Thyroid gland (tissue), 4 donors: ENCODE results near the gene GALNT5. TPM values are rescaled to one million over a fixed set of nuclear protein-coding genes. Genes with fewer than 3 reads are reported as not detected.
"Not testable (repeated sequence)": the region's sequence is repeated elsewhere in the genome, so short reads cannot be mapped to it uniquely, and the experiment has no call there.

Experiments used
- DNase-seq, 2 donors: peaks; one replicate each; pipeline ENCODE4 v3.0.0-alpha.2; 2019
- H3K27ac ChIP-seq, 3 donors: fragments of 200-600 bp; sonication (generic); 1 replicate in 2 of 3; 2 replicates in 1 of 3; pipeline ENCODE4 v1.5.1; 2016 to 2019; ENCODE audit warnings: mild to moderate bottlenecking in 1 of 3, moderate library complexity in 1 of 3
- H3K27me3 ChIP-seq: fragments of 200-600 bp; sonication (generic); one replicate; pipeline ENCODE4 v1.5.1; 2019
- H3K36me3 ChIP-seq, 2 donors: fragments of 200-600 bp; sonication (generic); one replicate each; pipeline ENCODE4 v1.5.1; 2016 to 2019
- H3K4me1 ChIP-seq, 2 donors: fragments of 200-600 bp; sonication (generic); one replicate each; pipeline ENCODE4 v1.5.1; 2017 to 2019
- H3K4me3 ChIP-seq, 3 donors: fragments of 200-600 bp; sonication (generic); replicated peaks in 1 of 3; 1 replicate in 2 of 3; 2 replicates in 1 of 3; pipeline ENCODE4 v1.5.1; 2016; ENCODE audit warnings: mild to moderate bottlenecking in 1 of 3
- H3K9me3 ChIP-seq: fragments of 200-600 bp; sonication (generic); one replicate; pipeline ENCODE4 v1.5.1; 2017
- POLR2A ChIP-seq, 2 donors: fragments of 450-650 bp; IDR thresholded peaks; one replicate each; pipeline ENCODE4 v1.6.1; 2017; ENCODE audit warnings: antibody characterized with exemption in 2 of 2, mild to moderate bottlenecking in 2 of 2, moderate library complexity in 1 of 2
- WGBS, 2 donors: methylation state at CpG; one replicate each; pipeline ENCODE4 v1.1.5; 2017; 5-methylcytosine and 5-hydroxymethylcytosine counted together
- intact Hi-C: fragments of 100-400 bp; cut with DNase I; formaldehyde crosslinking; loops from one replicate; pipeline ENCODE4 v1.15.1; 2023
- total RNA-seq, 4 donors: library from RNA; depleted of rRNA; stranded (reverse); fragments of >200 nt; gene quantifications; one replicate each; pipeline ENCODE4 v1.2.3, GENCODE V29; 2016
- TF ChIP-seq, protein P1 (sequence below), 6 experiments: fragments of 200-600 bp in 3 of 6; fragments of 450-650 bp in 3 of 6; sonication (generic) in 3 of 6; IDR thresholded peaks; one replicate each; pipeline ENCODE4 v1.5.1; 2016 to 2019; ENCODE audit warnings: antibody characterized with exemption in 6 of 6, mild to moderate bottlenecking in 2 of 6, inconsistent platforms in 1 of 6, moderate library complexity in 1 of 6

Gene GALNT5
- total RNA-seq, 4 donors from 2014 or later, result 0.13 to 0.49 TPM; not detected in 2

DNA sequence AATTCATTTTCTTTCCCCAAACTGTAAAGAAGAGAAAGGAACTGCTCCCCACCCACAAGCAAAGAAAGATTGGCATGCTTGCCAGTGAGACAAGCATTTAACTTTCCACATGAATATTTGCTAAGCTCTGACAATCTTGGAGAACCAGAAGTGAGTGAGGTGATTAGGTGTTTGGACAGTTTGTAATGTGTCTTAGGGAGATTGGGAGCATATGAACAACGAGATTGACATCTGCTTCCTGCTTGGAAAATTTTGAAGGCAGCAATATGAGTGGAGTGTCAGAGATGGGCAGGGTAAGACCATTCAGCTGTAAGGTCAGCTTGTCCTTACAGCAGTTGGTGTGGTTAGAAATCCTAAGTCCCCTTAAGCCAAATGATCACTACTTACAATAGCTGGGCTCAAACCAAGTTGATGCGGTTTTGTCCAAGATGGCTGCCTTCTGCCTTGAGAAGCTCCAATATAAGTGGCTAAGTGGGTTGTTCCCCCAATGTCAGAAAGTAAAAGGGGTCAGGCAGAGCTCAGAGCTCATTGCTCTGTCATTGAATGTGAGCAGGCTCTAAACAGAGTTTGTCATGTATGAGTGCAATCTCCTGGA lies 36.0 kb upstream of the GALNT5 start:
- WGBS, 2 donors, result 84 to 90% methylated on average over 2 of the region's 2 CpGs

DNA sequence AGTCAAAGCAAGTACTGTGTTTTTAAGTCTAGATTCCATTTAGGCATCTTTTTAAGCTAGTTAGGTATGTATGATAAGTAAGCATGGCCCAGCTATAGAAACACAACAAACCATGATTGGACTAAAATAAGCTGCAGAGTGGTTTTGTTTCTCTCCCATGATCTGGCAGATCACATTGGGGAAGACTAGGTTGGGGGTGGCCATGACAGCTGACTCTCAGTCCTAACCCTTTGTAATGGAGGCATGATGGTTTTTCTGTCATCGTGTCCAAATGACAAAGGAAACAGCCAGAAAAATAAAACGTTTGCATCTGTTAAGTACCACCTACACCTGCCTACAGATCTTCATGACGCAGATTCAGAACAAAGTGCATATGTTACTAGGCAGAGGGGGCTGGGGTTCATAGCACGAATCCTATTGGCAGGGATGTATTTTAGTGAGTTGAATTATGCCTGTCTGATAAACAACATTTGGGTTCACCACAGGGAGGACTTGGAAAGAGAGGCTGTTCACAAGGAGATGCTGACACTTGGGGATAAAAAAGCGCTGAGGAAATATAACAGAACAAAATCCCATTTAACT lies 33.8 kb upstream of the GALNT5 start:
- 82 to 83% methylated on average over 5 of the region's 5 CpGs for WGBS, 2 donors
- TF ChIP-seq, protein P1, sequence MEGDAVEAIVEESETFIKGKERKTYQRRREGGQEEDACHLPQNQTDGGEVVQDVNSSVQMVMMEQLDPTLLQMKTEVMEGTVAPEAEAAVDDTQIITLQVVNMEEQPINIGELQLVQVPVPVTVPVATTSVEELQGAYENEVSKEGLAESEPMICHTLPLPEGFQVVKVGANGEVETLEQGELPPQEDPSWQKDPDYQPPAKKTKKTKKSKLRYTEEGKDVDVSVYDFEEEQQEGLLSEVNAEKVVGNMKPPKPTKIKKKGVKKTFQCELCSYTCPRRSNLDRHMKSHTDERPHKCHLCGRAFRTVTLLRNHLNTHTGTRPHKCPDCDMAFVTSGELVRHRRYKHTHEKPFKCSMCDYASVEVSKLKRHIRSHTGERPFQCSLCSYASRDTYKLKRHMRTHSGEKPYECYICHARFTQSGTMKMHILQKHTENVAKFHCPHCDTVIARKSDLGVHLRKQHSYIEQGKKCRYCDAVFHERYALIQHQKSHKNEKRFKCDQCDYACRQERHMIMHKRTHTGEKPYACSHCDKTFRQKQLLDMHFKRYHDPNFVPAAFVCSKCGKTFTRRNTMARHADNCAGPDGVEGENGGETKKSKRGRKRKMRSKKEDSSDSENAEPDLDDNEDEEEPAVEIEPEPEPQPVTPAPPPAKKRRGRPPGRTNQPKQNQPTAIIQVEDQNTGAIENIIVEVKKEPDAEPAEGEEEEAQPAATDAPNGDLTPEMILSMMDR (IDR thresholded peaks at IDR 0.05), result no peak
- Histone ChIP-seq H3K27me3 (no peaks in the 10 kb centered on the region), H3K36me3 (no peaks in the 10 kb centered on the region), H3K9me3 (no peaks in the 10 kb centered on the region), H3K4me3 (no peak overlapping the region), H3K27ac (no peak overlapping the region), H3K4me1 (no peaks in the 10 kb centered on the region)
- DNase-seq, result no peak
- intact Hi-C loops, result no loop called here

More for the DNA sequence above, 36.0 kb upstream of the GALNT5 start:
- no peak for DNase-seq
- Histone ChIP-seq H3K4me3 (no peak overlapping the region), H3K9me3 (no peaks in the 10 kb centered on the region), H3K4me1 (no peaks in the 10 kb centered on the region), H3K27me3 (no peaks in the 10 kb centered on the region), H3K27ac (no peak overlapping the region), H3K36me3 (no peaks in the 10 kb centered on the region)
- TF ChIP-seq, protein P1 (IDR thresholded peaks at IDR 0.05), result no peak
- no peak for TF ChIP-seq POLR2A (IDR thresholded peaks at IDR 0.05)
- intact Hi-C loops, result no loop called here

DNA sequence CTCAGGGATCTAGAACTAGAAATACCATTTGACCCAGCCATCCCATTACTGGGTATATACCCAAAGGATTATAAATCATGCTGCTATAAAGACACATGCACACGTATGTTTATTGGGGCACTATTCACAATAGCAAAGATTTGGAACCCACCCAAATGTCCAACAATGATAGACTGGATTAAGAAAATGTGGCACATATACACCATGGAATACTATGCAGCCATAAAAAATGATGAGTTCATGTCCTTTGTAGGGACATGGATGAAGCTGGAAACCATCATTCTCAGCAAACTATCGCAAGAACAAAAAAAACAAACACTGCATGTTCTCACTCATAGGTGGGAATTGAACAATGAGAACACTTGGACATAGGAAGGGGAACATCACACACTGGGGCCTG lies 33.1 kb upstream of the GALNT5 start:
- H3K4me3 ChIP-seq, H3K36me3 ChIP-seq, H3K4me1 ChIP-seq, H3K9me3 ChIP-seq, intact Hi-C loops, DNase-seq, H3K27me3 ChIP-seq, H3K27ac ChIP-seq: not testable (repeated sequence)
- WGBS, 2 donors, result 91 to 95% methylated on average over 2 of the region's 2 CpGs

DNA sequence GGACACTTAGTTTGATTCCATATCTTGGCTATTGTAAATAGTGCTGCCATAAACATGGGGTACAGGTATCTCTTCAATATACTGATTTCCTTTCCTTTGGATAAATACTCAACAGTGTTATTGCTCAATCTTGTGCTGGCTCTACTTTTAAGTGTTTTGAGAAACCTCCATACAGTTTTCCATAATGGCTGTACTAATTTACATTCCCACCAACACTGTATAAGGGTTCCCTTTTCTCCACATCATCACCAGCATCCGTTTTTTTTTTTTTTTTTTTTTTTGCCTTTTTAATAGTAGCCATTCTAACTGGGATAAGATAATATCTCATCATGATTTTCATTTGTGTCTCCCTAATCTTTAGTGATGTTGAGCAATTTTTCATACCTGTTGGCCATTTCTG lies 29.9 kb upstream of the GALNT5 start:
- H3K4me3 ChIP-seq, result no peak overlapping the region

DNA sequence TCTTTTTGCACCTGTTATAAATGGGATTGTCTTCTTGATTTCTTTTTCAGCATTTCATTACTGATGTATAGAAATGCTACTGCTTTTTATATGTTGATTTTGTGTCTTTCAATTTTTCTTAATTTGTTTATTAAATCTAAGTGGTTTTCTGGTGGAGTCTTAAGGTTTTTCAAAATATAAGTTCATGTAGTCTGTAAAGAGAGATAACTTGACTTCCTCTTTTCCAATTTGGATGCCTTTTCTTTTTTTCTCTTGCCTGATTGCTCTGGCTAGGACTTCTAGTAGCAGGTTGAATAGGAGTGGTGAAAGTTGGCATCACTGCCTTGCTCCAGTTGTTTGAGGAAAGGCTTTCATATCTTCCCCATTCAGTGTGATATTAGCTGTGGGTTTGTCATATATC lies 28.6 kb upstream of the GALNT5 start:
- no peak for DNase-seq
- Histone ChIP-seq H3K27me3 (no peaks in the 10 kb centered on the region), H3K4me1 (no peaks in the 10 kb centered on the region), H3K9me3 (no peaks in the 10 kb centered on the region), H3K36me3 (no peaks in the 10 kb centered on the region), H3K27ac (no peak overlapping the region), H3K4me3 (no peak overlapping the region)
- intact Hi-C loops, result no loop called here
- TF ChIP-seq, protein P1 (IDR thresholded peaks at IDR 0.05), result no peak
- TF ChIP-seq POLR2A (IDR thresholded peaks at IDR 0.05), result no peak

More for the DNA sequence above, 29.9 kb upstream of the GALNT5 start:
- intact Hi-C loops, result no loop called here
- Histone ChIP-seq H3K36me3 (no peaks in the 10 kb centered on the region), H3K27me3 (no peaks in the 10 kb centered on the region), H3K9me3 (no peaks in the 10 kb centered on the region), H3K27ac (no peak overlapping the region), H3K4me1 (no peaks in the 10 kb centered on the region)
- no peak for TF ChIP-seq POLR2A (IDR thresholded peaks at IDR 0.05)
- TF ChIP-seq, protein P1 (IDR thresholded peaks at IDR 0.05), result no peak
- WGBS, 2 donors, result 86 to 93% methylated on average over 1 of the region's 1 CpG
- no peak for DNase-seq
